ENCODE results near the gene PSMB11. TPM values are rescaled to one million over a fixed set of nuclear protein-coding genes. Genes with fewer than 3 reads are reported as not detected.

PSMB11 gene, protein sequence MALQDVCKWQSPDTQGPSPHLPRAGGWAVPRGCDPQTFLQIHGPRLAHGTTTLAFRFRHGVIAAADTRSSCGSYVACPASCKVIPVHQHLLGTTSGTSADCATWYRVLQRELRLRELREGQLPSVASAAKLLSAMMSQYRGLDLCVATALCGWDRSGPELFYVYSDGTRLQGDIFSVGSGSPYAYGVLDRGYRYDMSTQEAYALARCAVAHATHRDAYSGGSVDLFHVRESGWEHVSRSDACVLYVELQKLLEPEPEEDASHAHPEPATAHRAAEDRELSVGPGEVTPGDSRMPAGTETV
- 0.12 TPM in 1 of 2 replicates, not detected in the other for total RNA-seq
- polyA plus RNA-seq = not detected in 2 replicates

DNA sequence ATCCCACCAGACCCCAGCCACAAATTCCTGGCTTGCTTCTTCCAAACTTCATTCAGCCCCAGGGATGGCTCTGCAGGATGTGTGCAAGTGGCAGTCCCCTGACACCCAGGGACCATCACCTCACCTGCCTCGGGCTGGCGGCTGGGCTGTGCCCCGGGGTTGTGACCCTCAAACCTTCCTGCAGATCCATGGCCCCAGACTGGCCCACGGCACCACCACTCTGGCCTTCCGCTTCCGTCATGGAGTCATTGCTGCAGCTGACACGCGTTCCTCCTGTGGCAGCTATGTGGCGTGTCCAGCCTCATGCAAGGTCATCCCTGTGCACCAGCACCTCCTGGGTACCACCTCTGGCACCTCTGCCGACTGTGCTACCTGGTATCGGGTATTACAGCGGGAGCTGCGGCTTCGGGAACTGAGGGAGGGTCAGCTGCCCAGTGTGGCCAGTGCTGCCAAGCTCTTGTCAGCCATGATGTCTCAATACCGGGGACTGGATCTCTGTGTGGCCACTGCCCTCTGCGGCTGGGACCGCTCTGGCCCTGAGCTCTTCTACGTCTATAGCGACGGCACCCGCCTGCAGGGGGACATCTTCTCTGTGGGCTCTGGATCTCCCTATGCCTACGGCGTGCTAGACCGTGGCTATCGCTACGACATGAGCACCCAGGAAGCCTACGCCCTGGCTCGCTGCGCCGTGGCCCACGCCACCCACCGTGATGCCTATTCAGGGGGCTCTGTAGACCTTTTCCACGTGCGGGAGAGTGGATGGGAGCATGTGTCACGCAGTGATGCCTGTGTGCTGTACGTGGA is at the start of gene PSMB11:
PSMB11 (plus strand) TSS at position 51 of the 804 bp plus-strand sequence; CDS start at position 65, 14 bp downstream.
- no peaks in the 10 kb centered on the region for H3K27me3 ChIP-seq
- no peaks in the 10 kb centered on the region for H3K9me3 ChIP-seq (ENCODE audit: low read depth)
- H3K36me3 ChIP-seq = no peaks in the 10 kb centered on the region
- TF ChIP-seq, protein P1, sequence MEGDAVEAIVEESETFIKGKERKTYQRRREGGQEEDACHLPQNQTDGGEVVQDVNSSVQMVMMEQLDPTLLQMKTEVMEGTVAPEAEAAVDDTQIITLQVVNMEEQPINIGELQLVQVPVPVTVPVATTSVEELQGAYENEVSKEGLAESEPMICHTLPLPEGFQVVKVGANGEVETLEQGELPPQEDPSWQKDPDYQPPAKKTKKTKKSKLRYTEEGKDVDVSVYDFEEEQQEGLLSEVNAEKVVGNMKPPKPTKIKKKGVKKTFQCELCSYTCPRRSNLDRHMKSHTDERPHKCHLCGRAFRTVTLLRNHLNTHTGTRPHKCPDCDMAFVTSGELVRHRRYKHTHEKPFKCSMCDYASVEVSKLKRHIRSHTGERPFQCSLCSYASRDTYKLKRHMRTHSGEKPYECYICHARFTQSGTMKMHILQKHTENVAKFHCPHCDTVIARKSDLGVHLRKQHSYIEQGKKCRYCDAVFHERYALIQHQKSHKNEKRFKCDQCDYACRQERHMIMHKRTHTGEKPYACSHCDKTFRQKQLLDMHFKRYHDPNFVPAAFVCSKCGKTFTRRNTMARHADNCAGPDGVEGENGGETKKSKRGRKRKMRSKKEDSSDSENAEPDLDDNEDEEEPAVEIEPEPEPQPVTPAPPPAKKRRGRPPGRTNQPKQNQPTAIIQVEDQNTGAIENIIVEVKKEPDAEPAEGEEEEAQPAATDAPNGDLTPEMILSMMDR (IDR thresholded peaks at IDR 0.05; ENCODE audit: low read depth, low read length) = no peak
- no peak within 1 kb of the TSS for H3K4me3 ChIP-seq
- no peak for DNase-seq (ENCODE audit: low read depth in 1 of 2, low spot score in 1 of 2)
- no peak within 1 kb of the TSS for H3K27ac ChIP-seq
- H3K4me1 ChIP-seq (ENCODE audit: low read depth) = no peaks in the 10 kb centered on the region

DNA sequence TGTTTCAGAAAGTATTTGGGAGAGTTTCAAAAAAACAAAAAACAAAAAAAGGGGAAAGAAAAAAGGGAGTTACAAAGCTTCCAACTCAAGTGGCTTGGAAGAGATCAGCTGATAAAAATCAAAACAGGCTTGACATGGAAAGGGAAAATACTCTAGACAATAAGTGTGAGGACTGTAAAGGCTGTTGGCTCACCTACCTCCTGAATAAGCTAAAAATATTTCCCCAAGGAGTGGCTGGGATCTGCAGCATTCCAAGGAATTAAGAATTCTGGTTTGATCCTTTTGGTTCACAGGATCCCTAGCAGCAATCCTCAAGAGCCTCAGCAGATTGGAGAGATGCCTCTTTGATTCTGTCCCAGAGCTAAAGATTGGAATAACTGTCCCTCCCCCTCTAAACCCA is 48.5 kb upstream of the PSMB11 start:
- TF ChIP-seq, protein P1 (IDR thresholded peaks at IDR 0.05; ENCODE audit: low read depth, low read length) = no peak
- Histone ChIP-seq H3K36me3 (no peaks in the 10 kb centered on the region), H3K4me1 (ENCODE audit: low read depth) (peaks cover 3% of the 10 kb centered on the region), H3K27me3 (no peaks in the 10 kb centered on the region), H3K4me3 (no peak overlapping the region), H3K27ac (no peak overlapping the region), H3K9me3 (ENCODE audit: low read depth) (no peaks in the 10 kb centered on the region)
- no peak for DNase-seq (ENCODE audit: low read depth in 1 of 2, low spot score in 1 of 2)

- TF ChIP-seq, protein P1 (IDR thresholded peaks at IDR 0.05; ENCODE audit: low read depth, low read length) = peak; percentile 66
- no peak overlapping the region for H3K27ac ChIP-seq
- H3K9me3 ChIP-seq (ENCODE audit: low read depth) = no peaks in the 10 kb centered on the region
- DNase-seq (ENCODE audit: low read depth in 1 of 2, low spot score in 1 of 2) = peak; percentile 49 to 76
- peaks cover 6% of the 10 kb centered on the region for H3K4me1 ChIP-seq (ENCODE audit: low read depth)
- H3K36me3 ChIP-seq = no peaks in the 10 kb centered on the region
- H3K27me3 ChIP-seq = no peaks in the 10 kb centered on the region
- no peak overlapping the region for H3K4me3 ChIP-seq
Observed at GRCh38 chr14:22994762-22995275, 47.2 kb upstream of the PSMB11 start.

- H3K4me1 ChIP-seq (ENCODE audit: low read depth) = peaks cover 9% of the 10 kb centered on the region
- H3K4me3 ChIP-seq = no peak overlapping the region
Observed at GRCh38 chr14:22995889-22996625, 46.0 kb upstream of the PSMB11 start.

More at GRCh38 chr14:22995889-22996625, 46.0 kb upstream of the PSMB11 start:
- no peaks in the 10 kb centered on the region for H3K9me3 ChIP-seq (ENCODE audit: low read depth)
- no peak overlapping the region for H3K27ac ChIP-seq
- TF ChIP-seq, protein P1 (IDR thresholded peaks at IDR 0.05; ENCODE audit: low read depth, low read length) = no peak
- H3K36me3 ChIP-seq = no peaks in the 10 kb centered on the region
- DNase-seq (ENCODE audit: low read depth in 1 of 2, low spot score in 1 of 2) = no peak
- H3K27me3 ChIP-seq = no peaks in the 10 kb centered on the region

Measured in cardiac muscle cell (in vitro differentiated cells and primary cell).